Mesendoderm (in vitro differentiated cells): ENCODE measurements around the gene MYBPC2.

Source experiments
- DNase-seq: peaks from one replicate; pipeline ENCODE4 v3.0.0; 2013
- H2AK5ac ChIP-seq: 2 replicates; pipeline ENCODE4 v1.6.1; 2013; ENCODE audit warnings: low read length, inconsistent platforms
- H2BK120ac ChIP-seq: 2 replicates; pipeline ENCODE4 v1.6.1; 2013; ENCODE audit warnings: low read depth, mild to moderate bottlenecking, low read length, moderate library complexity, mixed read lengths
- H2BK15ac ChIP-seq: replicated peaks from 2 replicates; pipeline ENCODE4 v1.6.1; 2013; ENCODE audit warnings: low read depth, mild to moderate bottlenecking, moderate library complexity
- H2BK5ac ChIP-seq: 2 replicates; pipeline ENCODE4 v1.6.1; 2013; ENCODE audit warnings: low read length, inconsistent platforms
- H3K18ac ChIP-seq: 2 replicates; pipeline ENCODE4 v1.6.1; 2013; ENCODE audit warnings: mild to moderate bottlenecking, low read length, mixed read lengths
- H3K23ac ChIP-seq: one replicate; pipeline ENCODE4 v1.6.1; 2013; ENCODE audit warnings: low read length
- H3K27ac ChIP-seq: 2 replicates; pipeline ENCODE4 v1.5.1; 2013; ENCODE audit warnings: low read depth, mild to moderate bottlenecking, inconsistent platforms, low read length, moderate library complexity
- H3K27me3 ChIP-seq: 2 replicates; pipeline ENCODE4 v1.6.1; 2013; ENCODE audit warnings: low read length, control low read depth, mild to moderate bottlenecking, inconsistent platforms; ENCODE audit not compliant: insufficient read depth, poor library complexity
- H3K36me3 ChIP-seq: 2 replicates; pipeline ENCODE4 v1.6.1; 2013; ENCODE audit warnings: low read length, inconsistent platforms; ENCODE audit not compliant: control insufficient read depth, insufficient read depth
- H3K4ac ChIP-seq: one replicate; pipeline ENCODE4 v1.6.1; 2013; ENCODE audit warnings: low read depth, mild to moderate bottlenecking, low read length, moderate library complexity
- H3K4me1 ChIP-seq: 2 replicates; pipeline ENCODE4 v1.6.1; 2013; ENCODE audit warnings: low read depth, low read length, inconsistent platforms; ENCODE audit not compliant: control insufficient read depth
- H3K4me2 ChIP-seq: 2 replicates; pipeline ENCODE4 v1.6.1; 2013; ENCODE audit warnings: low read length
- H3K4me3 ChIP-seq: 2 replicates; pipeline ENCODE4 v1.5.1; 2013; ENCODE audit warnings: mild to moderate bottlenecking, low read length
- H3K56ac ChIP-seq: one replicate; pipeline ENCODE4 v1.6.1; 2013; ENCODE audit warnings: low read length
- H3K79me1 ChIP-seq: 2 replicates; pipeline ENCODE4 v1.6.1; 2013; ENCODE audit warnings: low read length, inconsistent platforms
- H3K79me2 ChIP-seq: 2 replicates; pipeline ENCODE4 v1.6.1; 2013; ENCODE audit warnings: mild to moderate bottlenecking, low read length; ENCODE audit not compliant: control insufficient read depth, insufficient read depth
- H3K9ac ChIP-seq: 2 replicates; pipeline ENCODE4 v1.6.1; 2013; ENCODE audit warnings: low read length, inconsistent platforms
- H4K5ac ChIP-seq: one replicate; pipeline ENCODE4 v1.6.1; 2013; ENCODE audit warnings: low read length
- H4K8ac ChIP-seq: one replicate; pipeline ENCODE4 v1.6.1; 2013; ENCODE audit warnings: low read depth, mild to moderate bottlenecking, control low read depth, low read length, moderate library complexity
- WGBS: extraction: QIAGEN DNeasy Blood & Tissue Kit; methylation state at CpG from one replicate; pipeline ENCODE4 v1.1.7; 2013; ENCODE audit warnings: low lambda C conversion rate, missing lambda C conversion rate; ENCODE audit not compliant: insufficient coverage; ENCODE audit errors: extremely low coverage; 5-methylcytosine and 5-hydroxymethylcytosine counted together

MYBPC2 gene

DNA sequence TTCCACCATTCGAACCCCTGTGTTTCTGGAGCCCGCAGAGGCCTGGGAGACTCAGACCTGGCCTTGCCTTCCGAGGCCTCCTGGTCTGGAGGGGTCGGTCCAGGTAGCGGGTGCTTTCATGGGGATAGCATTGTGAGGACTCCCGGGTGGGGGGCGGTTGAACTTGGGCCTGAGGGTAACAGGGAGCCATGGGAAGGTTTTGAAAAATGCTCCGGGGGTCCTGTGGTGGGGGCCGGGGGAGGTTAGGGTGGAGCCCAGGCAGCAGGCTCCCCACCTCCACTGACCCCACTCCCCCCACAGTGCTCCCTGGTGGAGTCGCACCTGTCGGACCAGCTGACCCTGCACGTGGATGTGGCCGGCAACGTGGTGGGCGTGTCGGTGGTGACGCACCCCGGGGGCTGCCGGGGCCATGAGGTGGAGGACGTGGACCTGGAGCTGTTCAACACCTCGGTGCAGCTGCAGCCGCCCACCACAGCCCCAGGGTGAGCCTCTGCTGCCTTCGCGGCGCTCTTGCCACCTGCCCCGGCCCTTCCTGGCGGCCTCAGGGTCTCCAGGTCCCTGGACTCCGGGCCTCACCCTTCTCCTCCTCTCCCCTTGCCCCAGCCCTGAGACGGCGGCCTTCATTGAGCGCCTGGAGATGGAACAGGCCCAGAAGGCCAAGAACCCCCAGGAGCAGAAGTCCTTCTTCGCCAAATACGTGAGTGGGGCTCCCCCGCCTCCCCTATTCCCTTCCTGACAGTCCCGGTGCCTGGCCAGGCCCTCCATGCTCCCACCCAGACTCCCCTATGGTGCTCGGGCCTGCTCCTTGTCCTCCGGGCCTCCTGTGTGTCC, 47.8 kb downstream of the MYBPC2 start:
- peaks cover 2% of the 10 kb centered on the region for H3K36me3 ChIP-seq
- no peaks in the 10 kb centered on the region for H3K27me3 ChIP-seq
- WGBS: no CpG with 5 or more reads among the region's 37 CpGs
- H3K9ac ChIP-seq: no peak overlapping the region
- H3K27ac ChIP-seq: no peak overlapping the region
- H3K18ac ChIP-seq: no peak overlapping the region
- H3K4me1 ChIP-seq: no peaks in the 10 kb centered on the region
- H3K23ac ChIP-seq: no peak overlapping the region
- peaks cover 12% of the 10 kb centered on the region for H3K79me1 ChIP-seq
- no peak overlapping the region for H3K56ac ChIP-seq
- H3K4me3 ChIP-seq: no peak overlapping the region
- no peak overlapping the region for H4K5ac ChIP-seq
- no peak overlapping the region for H4K8ac ChIP-seq
- no peak overlapping the region for H2BK120ac ChIP-seq
- H3K4me2 ChIP-seq: no peak overlapping the region
- H2AK5ac ChIP-seq: no peak overlapping the region
- H2BK15ac ChIP-seq: no peak overlapping the region
- peaks cover 10% of the 10 kb centered on the region for H3K79me2 ChIP-seq
- no peak overlapping the region for H3K4ac ChIP-seq
- no peak overlapping the region for H2BK5ac ChIP-seq
- DNase-seq: no peak

DNA sequence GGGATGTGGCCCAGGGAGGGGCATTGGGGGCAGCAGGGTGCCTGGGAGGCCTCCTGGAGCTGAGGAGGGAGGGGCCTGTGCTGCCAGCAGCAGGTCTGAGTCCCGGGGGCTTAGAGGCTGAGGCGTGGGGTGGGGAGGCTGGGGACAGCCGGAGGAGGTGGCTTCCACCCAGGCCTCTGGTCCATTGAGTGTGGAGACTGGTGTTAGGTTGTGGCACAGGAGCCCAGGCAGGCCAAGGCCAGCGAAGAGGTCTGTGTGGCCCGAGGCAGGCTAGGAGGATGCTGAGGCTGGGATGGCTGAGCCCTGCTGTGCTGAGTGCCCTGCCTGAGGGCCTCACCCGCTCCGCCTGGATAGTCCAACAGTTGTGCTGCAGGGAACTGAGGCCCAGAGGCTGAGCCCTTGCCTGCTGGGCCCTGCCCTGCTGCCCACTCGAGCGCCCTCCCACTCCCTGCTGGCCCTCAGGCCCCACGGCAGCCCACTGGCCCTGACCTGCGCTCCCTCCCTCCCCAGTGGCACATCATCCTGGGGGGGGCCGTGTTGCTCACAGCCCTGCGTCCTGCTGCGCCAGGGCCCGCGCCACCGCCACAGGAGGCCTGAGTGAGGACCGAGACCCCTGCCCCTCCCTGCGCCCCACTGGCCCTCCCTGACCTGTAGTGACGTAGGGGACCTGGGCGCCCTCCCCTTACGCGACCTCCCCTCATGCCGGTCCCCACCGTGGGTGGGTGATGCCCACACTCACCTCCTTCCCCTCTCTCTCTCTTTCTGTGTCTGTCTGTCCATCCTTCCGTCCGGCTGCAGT, 48.9 kb downstream of the MYBPC2 start:
- no peaks in the 10 kb centered on the region for H3K4me1 ChIP-seq
- H2BK5ac ChIP-seq: no peak overlapping the region
- H3K79me1 ChIP-seq: peaks cover 12% of the 10 kb centered on the region
- H3K23ac ChIP-seq: no peak overlapping the region
- no peak overlapping the region for H3K27ac ChIP-seq
- no peak overlapping the region for H4K8ac ChIP-seq
- peaks cover 2% of the 10 kb centered on the region for H3K36me3 ChIP-seq
- H3K9ac ChIP-seq: no peak overlapping the region
- H3K4me2 ChIP-seq: no peak overlapping the region
- no peaks in the 10 kb centered on the region for H3K27me3 ChIP-seq
- H4K5ac ChIP-seq: no peak overlapping the region
- no peak overlapping the region for H2BK120ac ChIP-seq
- DNase-seq: no peak
- H2AK5ac ChIP-seq: no peak overlapping the region
- no peak overlapping the region for H2BK15ac ChIP-seq
- H3K79me2 ChIP-seq: peaks cover 10% of the 10 kb centered on the region
- H3K18ac ChIP-seq: no peak overlapping the region
- no peak overlapping the region for H3K4ac ChIP-seq
- no CpG with 5 or more reads among the region's 27 CpGs for WGBS
- no peak overlapping the region for H3K4me3 ChIP-seq
- no peak overlapping the region for H3K56ac ChIP-seq

DNA sequence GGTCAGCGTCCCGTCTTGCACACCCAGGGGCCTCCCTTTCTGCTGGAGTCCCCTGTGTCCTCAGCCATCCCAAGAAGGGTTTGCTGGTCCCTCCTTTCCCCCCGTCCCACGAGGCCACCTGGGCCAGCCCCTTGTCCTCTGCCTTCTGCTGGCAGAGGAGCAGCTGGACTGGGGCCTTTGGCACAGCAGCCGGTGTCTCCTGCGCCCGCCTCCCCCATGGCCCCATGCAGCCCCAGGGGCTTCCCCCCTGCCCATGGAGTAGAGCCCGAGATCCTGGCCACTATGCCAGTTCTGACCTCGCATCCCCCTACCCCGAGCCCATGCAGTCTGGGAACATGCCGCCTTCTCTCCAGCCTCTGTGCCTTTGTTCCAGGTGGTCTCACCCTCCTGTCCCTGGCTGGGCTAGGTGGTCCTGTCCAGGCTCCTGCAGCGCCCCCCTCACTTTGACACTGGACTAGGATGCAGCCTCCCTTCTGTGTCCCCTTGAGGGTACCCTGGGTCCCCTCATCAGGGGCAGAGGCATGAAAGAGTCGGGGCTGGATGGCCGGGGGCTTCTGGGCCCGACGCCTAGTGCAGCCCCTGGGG, 49.7 kb downstream of the MYBPC2 start:
- Histone ChIP-seq H3K27ac (no peak overlapping the region), H3K4me1 (no peaks in the 10 kb centered on the region), H3K79me2 (peaks cover 8% of the 10 kb centered on the region), H3K56ac (no peak overlapping the region), H2BK15ac (no peak overlapping the region), H4K8ac (no peak overlapping the region), H3K27me3 (peaks cover 2% of the 10 kb centered on the region), H3K4me2 (no peak overlapping the region), H3K36me3 (peaks cover 2% of the 10 kb centered on the region), H4K5ac (no peak overlapping the region), H3K79me1 (peaks cover 10% of the 10 kb centered on the region), H3K23ac (no peak overlapping the region), H3K9ac (no peak overlapping the region), H3K18ac (no peak overlapping the region), H3K4me3 (no peak overlapping the region), H2BK120ac (no peak overlapping the region), H2BK5ac (no peak overlapping the region), H3K4ac (no peak overlapping the region), H2AK5ac (no peak overlapping the region)
- WGBS: no CpG with 5 or more reads among the region's 16 CpGs
- no peak for DNase-seq

DNA sequence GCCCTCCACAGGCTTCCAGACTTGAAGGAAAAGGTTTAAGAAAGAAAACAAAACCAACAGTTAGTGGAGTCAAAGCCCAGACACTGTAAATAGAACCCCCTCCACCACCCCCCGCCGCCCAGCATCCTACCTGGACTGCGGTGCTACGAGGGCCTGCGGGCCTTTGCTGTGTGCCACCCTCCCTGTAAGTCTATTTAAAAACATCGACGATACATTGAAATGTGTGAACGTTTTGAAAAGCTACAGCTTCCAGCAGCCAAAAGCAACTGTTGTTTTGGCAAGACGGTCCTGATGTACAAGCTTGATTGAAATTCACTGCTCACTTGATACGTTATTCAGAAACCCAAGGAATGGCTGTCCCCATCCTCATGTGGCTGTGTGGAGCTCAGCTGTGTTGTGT, 50.2 kb downstream of the MYBPC2 start:
- no peak overlapping the region for H3K23ac ChIP-seq
- no peak for DNase-seq
- peaks cover 7% of the 10 kb centered on the region for H3K79me1 ChIP-seq
- H3K18ac ChIP-seq: no peak overlapping the region
- no peak overlapping the region for H3K56ac ChIP-seq
- H3K36me3 ChIP-seq: peaks cover 2% of the 10 kb centered on the region
- H3K27ac ChIP-seq: no peak overlapping the region
- no peaks in the 10 kb centered on the region for H3K4me1 ChIP-seq
- WGBS: no CpG with 5 or more reads among the region's 10 CpGs
- H4K8ac ChIP-seq: no peak overlapping the region
- H4K5ac ChIP-seq: no peak overlapping the region
- H2AK5ac ChIP-seq: no peak overlapping the region
- H2BK15ac ChIP-seq: no peak overlapping the region
- no peak overlapping the region for H2BK120ac ChIP-seq
- peaks cover 2% of the 10 kb centered on the region for H3K79me2 ChIP-seq
- H3K27me3 ChIP-seq: peaks cover 6% of the 10 kb centered on the region
- H3K4me3 ChIP-seq: no peak overlapping the region
- no peak overlapping the region for H3K9ac ChIP-seq
- no peak overlapping the region for H2BK5ac ChIP-seq
- H3K4ac ChIP-seq: no peak overlapping the region
- H3K4me2 ChIP-seq: no peak overlapping the region

DNA sequence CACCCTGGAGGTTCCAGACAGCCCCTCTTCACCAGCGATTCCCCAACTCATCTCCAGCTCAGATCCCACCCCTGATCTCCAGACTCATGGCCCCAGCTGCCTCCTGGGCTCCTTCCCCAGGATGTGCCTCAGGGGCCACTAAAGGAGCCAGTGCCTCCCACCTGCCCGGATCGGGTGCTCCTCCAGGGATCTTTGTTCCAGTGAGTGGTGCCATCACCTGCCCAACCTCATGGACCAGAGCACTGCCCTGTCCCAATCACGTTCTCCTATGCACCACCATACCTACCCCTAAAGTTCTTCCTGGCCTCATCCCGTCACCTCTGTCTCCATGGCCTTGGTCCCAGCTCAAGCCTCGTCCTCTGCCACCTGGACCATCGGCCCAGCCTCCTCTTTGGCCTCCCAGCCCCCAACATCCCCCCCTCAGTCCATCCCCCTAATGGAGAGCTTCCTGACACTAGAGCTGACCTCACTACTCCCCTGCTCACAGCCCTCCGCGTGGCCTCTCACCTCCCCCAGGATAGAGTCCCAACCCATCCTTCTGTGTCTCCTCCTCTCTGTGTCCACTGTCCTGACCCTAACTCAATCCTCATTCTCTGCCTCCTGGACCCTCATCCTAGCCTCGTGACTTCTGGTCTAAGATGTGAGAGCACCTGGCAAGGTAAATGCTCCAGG, 52.7 kb downstream of the MYBPC2 start:
- Histone ChIP-seq H4K5ac (no peak overlapping the region), H3K4me2 (no peak overlapping the region), H3K79me2 (no peaks in the 10 kb centered on the region), H3K18ac (no peak overlapping the region), H3K27me3 (peaks cover 22% of the 10 kb centered on the region), H2BK15ac (no peak overlapping the region), H3K9ac (no peak overlapping the region), H3K27ac (no peak overlapping the region), H3K4me3 (no peak overlapping the region), H3K4ac (no peak overlapping the region), H4K8ac (no peak overlapping the region), H2BK5ac (no peak overlapping the region), H2BK120ac (no peak overlapping the region), H3K23ac (no peak overlapping the region), H3K4me1 (no peaks in the 10 kb centered on the region), H2AK5ac (no peak overlapping the region), H3K56ac (no peak overlapping the region), H3K36me3 (peaks cover 2% of the 10 kb centered on the region), H3K79me1 (no peaks in the 10 kb centered on the region)
- whole genome bisulfite sequencing: no CpG with 5 or more reads among the region's 10 CpGs
- DNase-seq: no peak
